TTC549 (cell line): Measurements from ENCODE around the gene EPO.
"Not testable (repeated sequence)": the region's sequence is repeated elsewhere in the genome, so short reads cannot be mapped to it uniquely, and the experiment has no call there.

Experiments used
- FAIRE-seq: peaks from 2 replicates; lab custom pipeline; 2012; peaks lifted over from hg19 to GRCh38; lab: Jason Lieb, UNC

EPO gene

DNA sequence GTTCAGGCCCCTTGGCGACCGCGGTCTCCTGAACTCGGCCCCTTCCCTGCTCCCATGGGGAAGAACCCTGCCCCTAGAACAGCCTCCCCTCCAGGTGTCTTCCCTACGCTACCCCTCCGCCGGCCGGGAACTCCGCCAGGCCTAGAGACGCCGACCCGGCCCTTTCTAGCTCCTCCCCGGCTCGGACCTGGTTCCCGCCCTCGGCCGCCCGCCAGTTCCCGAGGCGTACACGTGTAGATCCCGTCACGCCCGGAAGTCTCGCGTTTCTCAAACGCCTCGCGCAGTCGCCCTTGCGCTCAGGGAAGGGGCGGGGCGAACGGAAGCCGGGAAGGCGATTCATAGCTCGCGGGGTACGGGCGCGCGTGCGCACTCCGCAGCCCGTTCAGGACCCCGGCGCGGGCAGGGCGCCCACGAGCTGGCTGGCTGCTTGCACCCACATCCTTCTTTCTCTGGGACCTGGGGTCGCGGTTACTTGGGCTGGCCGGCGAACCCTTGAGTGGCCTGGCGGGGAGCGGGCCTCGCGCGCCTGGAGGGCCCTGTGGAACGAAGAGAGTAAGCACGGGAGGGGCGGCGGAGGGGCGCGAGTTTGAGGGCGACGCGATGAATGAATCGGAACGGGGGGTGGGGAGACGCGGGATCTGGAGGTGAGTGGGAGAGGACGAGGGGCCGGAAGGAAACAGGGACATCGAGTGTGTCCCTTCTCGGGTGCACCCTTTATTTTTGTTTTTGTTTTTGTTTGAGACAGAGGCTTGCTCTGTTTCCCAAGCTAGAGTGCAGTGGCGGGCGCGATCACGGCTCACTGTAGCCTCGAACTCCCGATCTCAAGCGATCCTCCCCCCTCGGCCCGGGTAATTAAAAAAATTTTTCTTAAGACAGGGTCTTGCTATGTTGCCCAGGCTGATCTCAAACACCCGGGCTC lies 14.3 kb upstream of the EPO start, which contains the start of gene POP7:
TSS of gene POP7 (plus strand) at position 369 of the 919 bp plus-strand sequence. CDS start 710 bp downstream, outside the sequence.
- peak; percentile 78 for FAIRE-seq

DNA sequence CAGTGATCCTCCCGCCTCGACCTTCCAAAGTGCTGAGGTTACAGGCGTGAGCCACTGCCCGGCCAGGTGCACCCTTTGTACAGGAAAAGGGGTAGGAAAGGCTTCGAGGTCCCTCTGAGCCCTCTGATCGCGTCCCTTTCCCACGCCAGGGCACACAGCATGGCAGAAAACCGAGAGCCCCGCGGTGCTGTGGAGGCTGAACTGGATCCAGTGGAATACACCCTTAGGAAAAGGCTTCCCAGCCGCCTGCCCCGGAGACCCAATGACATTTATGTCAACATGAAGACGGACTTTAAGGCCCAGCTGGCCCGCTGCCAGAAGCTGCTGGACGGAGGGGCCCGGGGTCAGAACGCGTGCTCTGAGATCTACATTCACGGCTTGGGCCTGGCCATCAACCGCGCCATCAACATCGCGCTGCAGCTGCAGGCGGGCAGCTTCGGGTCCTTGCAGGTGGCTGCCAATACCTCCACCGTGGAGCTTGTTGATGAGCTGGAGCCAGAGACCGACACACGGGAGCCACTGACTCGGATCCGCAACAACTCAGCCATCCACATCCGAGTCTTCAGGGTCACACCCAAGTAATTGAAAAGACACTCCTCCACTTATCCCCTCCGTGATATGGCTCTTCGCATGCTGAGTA lies 13.5 kb upstream of the EPO start:
- FAIRE-seq, result no peak

DNA sequence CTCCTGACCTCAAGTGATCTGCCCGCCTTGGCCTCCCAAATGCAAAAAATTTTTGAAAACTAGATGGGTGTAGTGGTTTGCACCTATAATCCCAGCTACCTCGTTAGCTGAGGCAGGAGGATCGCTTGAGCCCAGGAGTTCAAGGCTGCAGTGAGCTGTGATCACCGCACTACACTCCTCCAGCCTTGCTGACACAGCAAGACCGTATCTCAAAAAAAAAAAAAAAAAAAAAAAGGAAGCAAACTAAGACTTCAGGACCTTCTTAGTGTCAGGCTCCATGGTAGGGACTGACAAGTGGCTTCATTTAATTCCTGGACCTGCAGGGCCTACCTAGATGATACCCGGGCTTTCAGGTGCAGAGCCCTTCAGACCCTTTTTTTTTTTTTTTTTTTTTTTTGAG lies 11.9 kb upstream of the EPO start:
- no peak for FAIRE-seq

DNA sequence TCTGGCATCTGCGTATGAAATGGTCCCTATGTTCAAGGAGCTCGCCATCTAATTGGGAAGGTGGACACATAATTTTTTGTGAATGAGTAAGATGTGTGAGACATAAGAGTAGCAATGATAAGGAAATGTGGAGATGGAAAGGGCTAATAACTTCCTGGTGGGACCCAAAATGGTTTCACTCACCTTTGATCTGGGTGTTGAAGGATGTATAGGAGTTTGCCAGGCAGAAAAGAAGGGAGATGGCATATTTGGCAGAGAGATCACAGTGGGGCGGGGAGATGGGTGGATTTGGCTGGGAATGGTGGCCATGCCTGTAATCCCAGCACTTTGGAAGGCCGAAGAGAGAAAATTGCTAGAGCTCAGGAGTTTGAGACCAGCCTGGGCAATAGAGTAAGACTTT lies 9.8 kb upstream of the EPO start:
- no peak for FAIRE-seq

DNA sequence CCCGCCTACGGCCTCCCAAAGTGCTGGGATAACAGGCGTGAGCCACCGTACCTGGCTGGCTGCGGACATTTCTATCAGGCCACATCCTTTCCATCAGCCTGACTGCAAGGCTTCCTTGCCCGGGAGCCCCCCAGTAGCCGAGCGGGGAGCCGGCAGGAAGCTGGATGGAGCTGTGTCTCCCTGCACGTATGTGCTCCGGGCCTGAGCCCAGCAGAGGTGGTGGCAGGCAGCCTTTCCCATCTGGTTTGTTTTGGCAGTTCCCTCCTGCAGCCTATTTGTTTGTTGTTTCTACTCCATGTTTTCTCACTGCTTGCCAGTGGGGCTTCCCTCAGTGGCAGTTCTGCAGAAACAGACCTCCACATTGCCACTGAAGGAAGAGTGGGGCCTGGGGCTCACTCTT lies 8.9 kb upstream of the EPO start:
- no peak for FAIRE-seq

DNA sequence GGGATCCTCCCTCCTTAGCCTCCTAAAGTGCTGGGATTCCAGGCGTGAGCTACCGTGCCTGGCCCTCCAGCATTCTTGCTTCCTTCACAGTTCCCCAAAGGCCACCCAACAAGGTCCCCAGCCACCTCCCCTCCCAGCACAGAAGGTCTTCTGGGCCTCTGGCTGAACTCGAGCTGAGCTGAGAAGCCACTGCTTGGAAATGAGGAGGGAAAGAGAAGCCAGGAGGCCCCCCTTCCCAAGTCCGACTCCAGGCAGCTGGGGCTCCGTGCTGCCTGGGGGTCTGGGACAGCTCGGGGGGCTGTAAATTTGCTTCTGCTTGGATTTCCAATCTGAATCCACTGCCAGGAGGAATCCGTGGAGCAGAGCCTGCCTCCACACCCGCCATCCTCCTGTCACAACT lies 5.5 kb upstream of the EPO start:
- no peak for FAIRE-seq

DNA sequence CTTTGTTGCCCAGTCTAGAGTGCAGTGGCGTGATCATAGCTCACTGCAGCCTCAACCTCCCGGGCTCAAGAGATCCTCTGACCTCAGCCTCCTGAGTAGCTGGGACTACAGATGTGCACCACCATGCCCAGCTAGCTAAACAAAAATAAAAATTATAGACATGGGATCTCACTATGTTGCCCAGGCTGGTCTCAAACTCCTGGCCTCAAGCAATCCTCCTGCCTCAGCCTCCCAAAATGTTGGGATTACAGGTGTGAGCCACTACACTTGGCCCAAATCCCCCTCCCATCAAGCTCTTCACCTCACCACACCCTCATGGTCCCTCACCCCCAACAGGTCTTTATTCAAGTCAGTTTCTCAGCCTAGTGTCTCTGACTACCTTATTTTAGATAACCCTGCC lies 3.2 kb upstream of the EPO start:
- not testable (repeated sequence) for FAIRE-seq

DNA sequence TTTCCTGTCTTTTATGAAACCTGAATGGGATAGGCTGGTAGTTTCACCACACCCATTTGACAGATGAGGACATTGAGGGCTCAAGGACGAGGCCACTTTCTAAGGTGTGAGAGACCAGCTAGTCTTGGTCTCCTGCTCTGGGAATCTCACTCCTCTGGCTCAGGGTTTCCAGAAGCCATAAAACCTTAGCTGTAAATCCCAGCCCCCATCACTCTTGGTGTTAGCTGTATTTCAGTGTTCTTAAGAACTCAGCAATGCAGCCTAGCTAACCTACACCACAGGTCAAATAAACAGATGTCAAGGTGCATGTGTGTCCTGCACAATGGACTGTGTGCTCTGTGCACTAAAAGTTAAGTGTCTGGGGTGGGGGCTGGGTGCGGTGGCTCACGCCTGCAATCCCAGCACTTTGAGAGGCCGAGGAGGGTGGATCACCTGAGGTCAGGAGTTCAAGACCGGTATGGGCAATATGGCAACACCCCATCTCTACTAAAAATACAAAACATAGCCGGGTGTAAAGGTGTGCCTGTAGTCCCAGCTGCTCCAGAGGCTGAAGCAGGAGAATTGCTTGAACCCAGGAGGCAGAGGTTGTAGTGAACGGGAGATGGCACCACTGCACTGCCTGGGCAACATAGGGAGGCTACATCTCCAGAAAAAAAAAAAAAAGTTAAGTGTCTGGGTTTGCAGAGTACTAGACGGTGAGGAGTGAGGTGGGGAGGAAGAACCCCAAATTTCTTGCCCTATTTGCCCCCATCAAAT lies 567 bp upstream of the EPO start:
- FAIRE-seq, result no peak

DNA sequence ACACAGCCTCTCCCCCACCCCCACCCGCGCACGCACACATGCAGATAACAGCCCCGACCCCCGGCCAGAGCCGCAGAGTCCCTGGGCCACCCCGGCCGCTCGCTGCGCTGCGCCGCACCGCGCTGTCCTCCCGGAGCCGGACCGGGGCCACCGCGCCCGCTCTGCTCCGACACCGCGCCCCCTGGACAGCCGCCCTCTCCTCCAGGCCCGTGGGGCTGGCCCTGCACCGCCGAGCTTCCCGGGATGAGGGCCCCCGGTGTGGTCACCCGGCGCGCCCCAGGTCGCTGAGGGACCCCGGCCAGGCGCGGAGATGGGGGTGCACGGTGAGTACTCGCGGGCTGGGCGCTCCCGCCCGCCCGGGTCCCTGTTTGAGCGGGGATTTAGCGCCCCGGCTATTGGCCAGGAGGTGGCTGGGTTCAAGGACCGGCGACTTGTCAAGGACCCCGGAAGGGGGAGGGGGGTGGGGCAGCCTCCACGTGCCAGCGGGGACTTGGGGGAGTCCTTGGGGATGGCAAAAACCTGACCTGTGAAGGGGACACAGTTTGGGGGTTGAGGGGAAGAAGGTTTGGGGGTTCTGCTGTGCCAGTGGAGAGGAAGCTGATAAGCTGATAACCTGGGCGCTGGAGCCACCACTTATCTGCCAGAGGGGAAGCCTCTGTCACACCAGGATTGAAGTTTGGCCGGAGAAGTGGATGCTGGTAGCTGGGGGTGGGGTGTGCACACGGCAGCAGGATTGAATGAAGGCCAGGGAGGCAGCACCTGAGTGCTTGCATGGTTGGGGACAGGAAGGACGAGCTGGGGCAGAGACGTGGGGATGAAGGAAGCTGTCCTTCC lies 620 bp downstream of the EPO start:
- FAIRE-seq, result no peak

DNA sequence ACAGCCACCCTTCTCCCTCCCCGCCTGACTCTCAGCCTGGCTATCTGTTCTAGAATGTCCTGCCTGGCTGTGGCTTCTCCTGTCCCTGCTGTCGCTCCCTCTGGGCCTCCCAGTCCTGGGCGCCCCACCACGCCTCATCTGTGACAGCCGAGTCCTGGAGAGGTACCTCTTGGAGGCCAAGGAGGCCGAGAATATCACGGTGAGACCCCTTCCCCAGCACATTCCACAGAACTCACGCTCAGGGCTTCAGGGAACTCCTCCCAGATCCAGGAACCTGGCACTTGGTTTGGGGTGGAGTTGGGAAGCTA lies 1.2 kb downstream of the EPO start:
- no peak for FAIRE-seq

DNA sequence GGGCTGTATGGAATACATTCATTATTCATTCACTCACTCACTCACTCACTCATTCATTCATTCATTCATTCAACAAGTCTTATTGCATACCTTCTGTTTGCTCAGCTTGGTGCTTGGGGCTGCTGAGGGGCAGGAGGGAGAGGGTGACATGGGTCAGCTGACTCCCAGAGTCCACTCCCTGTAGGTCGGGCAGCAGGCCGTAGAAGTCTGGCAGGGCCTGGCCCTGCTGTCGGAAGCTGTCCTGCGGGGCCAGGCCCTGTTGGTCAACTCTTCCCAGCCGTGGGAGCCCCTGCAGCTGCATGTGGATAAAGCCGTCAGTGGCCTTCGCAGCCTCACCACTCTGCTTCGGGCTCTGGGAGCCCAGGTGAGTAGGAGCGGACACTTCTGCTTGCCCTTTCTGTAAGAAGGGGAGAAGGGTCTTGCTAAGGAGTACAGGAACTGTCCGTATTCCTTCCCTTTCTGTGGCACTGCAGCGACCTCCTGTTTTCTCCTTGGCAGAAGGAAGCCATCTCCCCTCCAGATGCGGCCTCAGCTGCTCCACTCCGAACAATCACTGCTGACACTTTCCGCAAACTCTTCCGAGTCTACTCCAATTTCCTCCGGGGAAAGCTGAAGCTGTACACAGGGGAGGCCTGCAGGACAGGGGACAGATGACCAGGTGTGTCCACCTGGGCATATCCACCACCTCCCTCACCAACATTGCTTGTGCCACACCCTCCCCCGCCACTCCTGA lies 2.4 kb downstream of the EPO start:
- no peak for FAIRE-seq

DNA sequence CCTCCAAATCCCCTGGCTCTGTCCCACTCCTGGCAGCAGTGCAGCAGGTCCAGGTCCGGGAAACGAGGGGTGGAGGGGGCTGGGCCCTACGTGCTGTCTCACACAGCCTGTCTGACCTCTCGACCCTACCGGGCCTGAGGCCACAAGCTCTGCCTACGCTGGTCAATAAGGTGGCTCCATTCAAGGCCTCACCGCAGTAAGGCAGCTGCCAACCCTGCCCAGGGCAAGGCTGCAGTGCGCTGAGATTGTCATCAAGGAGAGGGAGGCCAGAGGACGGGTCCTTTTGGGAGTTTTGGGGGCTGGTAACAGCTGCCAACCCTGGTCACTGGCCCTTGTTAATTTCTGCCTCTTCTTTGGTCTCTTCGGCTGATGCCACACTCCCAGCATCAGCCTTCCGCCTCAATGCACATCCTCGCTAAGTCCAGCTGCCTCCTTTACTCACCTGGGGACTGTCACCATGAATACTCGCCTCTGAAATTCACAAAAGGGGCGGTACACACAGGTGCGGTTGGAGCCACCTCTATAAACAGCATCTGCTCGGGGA lies 3.5 kb downstream of the EPO start:
- FAIRE-seq, result no peak

DNA sequence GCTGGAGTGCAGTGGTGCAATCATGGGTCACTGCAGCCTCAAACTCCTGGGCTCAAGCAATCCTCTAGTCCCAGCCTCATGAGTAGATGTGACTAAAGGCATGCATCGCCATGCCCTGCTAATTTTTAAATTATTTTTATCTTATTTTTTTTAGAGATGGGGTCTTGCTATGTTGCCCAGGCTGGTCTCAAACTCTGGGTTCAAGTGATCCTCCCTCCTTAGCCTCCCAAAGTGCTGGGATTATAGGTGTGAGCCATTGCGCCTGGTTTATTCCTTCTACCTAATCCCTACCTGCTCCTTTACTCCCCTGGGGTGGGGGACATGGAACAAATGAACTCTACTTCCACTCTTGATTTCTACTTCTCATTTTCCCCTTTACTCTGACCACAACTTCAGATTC lies 4.1 kb downstream of the EPO start:
- not testable (repeated sequence) for FAIRE-seq

DNA sequence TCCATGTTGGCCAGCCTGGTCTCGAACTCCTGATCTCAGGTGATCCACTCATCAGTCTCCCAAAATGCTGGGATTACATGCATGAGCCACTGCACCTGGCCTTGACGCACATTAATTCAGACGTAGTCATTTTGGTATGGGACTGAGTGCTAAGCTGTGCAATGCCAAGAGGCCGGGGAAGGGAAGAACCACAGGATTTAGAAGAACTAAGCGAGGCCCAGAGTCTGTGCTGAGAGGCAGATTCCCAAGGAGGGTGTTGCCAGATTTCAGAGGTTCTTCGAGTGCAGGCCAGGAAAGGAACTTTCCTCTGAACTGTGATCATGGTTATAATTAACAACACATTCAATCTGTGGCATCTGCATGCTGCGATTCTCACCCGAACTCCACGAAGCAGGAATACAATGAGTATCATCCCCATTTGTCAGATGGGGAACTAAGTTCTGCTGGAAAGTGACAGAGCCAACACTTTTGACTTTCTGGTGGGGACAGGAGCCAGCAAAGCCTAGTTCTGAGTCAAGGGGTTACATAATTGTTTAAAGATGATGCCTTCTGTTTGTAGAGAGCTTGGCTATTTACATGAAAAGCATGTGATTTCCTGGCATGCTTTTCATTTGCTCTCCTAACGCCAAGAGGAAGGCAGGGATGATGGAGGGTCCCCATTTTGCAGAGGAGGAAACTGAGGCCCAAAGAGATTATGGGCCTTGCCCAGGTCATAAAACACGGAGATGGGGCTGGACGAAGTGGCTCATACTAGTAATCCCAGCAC lies 6.9 kb downstream of the EPO start:
- no peak for FAIRE-seq

DNA sequence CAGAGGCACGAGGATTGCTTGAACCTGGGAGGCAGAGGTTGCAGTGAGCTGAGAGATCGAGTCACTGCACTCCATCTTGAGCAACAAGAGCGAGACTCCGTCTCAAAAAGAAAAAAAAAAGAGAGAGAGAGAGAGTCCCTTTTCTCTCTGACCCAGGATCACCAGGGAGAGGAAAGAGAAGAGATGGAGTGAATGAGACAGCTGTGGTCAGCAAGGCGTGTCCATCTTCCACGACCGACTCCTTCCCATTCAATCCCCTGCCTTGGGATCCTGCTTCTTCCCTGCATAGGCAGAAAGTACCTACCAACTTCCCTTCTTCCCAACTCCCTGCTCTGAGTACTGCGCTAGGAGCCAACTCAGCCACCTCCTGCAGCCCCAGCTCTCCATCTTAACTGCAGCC lies 7.9 kb downstream of the EPO start:
- no peak for FAIRE-seq

DNA sequence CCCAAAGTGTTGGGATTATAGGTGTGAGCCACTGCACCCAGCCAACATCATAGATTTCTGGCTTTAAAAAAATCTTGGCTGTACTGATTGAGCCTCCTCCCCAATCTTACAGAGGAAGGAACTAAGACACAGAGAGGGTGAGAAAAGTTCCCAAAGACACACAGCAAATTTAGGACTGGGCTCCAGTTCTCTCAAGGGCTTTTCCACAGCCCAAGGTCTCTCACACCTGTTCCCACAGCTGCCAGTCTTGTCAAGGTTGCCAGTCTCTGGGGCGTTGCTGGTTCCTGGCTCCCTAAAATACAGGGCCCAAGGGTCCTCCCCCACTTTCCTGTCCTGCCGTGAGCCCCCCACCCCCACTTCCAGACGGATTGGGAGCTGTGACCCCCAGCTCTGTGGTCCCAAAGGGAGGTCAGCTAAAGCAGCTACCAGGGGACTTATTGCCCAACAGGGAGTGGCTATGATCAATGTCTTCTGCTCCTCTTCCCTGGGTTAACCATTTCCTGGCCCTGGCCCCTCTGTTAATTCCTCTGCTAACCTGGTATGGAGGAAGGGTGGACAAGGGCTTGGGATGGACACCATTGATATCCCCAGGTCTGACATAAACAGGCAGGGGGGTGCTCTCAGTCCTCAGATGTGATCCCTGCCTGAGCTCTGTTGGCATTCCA lies 10.0 kb downstream of the EPO start:
- no peak for FAIRE-seq

DNA sequence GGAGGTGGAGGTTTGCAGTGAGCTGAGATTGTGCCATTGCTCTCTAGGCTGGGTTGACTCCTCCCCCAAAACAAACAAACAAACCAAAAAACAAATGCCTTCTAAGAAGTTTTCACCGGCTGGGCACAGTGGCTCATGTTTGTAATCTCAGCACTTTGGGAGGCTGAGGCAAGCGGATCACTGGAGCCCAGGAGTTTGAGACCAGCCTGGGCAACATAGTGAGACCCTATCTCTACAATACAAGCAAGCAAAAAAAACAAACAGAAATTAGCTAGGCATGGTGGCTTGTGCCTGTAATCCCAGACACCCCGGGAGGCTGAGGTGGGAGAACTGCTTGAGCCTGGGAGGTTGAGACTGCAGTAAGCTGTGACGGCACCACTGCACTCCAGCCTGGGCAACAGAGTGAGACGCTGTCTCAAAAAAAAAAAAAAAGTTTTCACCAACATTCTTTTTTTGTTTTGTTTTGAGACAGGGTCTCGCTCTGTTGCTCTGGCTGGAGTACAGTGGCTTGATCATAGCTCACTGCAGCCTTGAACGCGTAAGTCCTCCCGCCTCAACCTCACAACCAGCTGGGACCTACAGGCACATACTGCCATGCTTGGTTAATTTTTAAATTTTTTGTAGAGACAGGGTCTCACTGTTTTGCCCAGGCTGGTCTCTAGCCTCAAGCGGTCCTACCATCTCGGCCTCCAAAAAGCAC lies 11.8 kb downstream of the EPO start:
- no peak for FAIRE-seq

DNA sequence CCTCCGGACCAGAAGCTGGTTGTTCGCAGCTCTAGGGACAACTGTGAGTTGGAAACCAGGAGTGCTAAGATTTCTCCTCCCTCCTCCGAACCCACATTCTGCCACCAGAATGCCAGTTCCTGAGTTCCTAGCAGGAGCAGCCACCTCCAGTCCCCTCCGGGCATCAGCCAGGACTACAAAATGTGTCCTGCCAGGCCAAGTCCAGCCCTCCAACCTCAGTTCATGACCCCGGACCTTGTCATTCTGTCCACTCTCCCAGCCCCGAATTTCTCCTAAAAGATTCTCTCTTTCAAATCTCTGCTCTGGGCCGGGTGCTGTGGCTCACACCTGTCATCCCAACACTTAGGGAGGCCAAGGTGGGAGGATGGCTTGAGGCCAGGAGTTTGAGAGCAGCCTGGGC lies 15.5 kb downstream of the EPO start:
- no peak for FAIRE-seq

DNA sequence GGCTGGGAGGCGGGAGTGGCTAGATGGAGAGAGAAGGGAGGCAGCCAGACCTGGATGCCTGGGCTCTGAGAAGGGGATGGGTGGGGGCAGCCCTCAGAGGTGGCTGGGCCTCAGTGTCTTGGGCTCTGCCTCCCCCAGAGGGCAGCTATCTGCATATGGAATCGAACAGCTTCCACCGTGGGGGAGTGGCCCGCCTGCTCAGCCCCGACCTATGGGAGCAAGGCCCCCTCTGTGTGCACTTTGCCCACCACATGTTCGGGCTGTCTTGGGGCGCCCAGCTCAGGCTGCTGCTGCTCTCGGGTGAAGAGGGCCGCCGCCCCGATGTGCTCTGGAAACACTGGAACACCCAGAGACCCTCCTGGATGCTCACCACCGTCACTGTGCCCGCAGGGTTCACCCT lies 16.4 kb downstream of the EPO start:
- FAIRE-seq, result no peak
